Ectodermal cell (in vitro differentiated cells): ENCODE data around the gene ANKEF1.

ENCODE experiments used
- H3K27ac ChIP-seq: 2 replicates; pipeline ENCODE4 v1.7.0; 2013; ENCODE audit warnings: mild to moderate bottlenecking, low read depth, low read length; ENCODE audit not compliant: insufficient read depth, poor library complexity, severe bottlenecking
- H3K27me3 ChIP-seq: 2 replicates; pipeline ENCODE4 v1.7.0; 2013; ENCODE audit warnings: mild to moderate bottlenecking, low read length; ENCODE audit not compliant: insufficient read depth, control insufficient read depth, poor library complexity, severe bottlenecking
- H3K36me3 ChIP-seq: one replicate; pipeline ENCODE4 v1.7.0; 2013; ENCODE audit warnings: low read length; ENCODE audit not compliant: control insufficient read depth, insufficient read depth
- H3K4me1 ChIP-seq: one replicate; pipeline ENCODE4 v1.7.0; 2013; ENCODE audit warnings: low read length; ENCODE audit not compliant: control insufficient read depth, insufficient read depth
- H3K4me3 ChIP-seq: 2 replicates; pipeline ENCODE4 v1.7.0; 2013; ENCODE audit warnings: low read depth, low read length, control low read depth; ENCODE audit not compliant: insufficient read depth
- H3K9me3 ChIP-seq: 2 replicates; pipeline ENCODE4 v1.7.0; 2013; ENCODE audit warnings: mild to moderate bottlenecking, low read length, moderate library complexity; ENCODE audit not compliant: control insufficient read depth
- WGBS, 2 experiments: methylation state at CpG; one replicate each; pipeline ENCODE4 v1.1.7; 2013; ENCODE audit warnings: missing lambda C conversion rate in 2 of 2; 5-methylcytosine and 5-hydroxymethylcytosine counted together

Gene ANKEF1

GRCh38 chr20:10061641-10062040 lies 26.9 kb downstream of the ANKEF1 start:
- H3K27ac ChIP-seq = no peak overlapping the region
- no peaks in the 10 kb centered on the region for H3K9me3 ChIP-seq
- H3K4me3 ChIP-seq = no peak overlapping the region
- WGBS, 2 experiments = 89 to 91% methylated on average over 2 of the region's 2 CpGs
- no peaks in the 10 kb centered on the region for H3K36me3 ChIP-seq
- H3K4me1 ChIP-seq = no peaks in the 10 kb centered on the region
- H3K27me3 ChIP-seq = no peaks in the 10 kb centered on the region

- Histone ChIP-seq H3K4me3 (no peak overlapping the region), H3K9me3 (no peaks in the 10 kb centered on the region), H3K27ac (no peak overlapping the region), H3K4me1 (no peaks in the 10 kb centered on the region), H3K36me3 (no peaks in the 10 kb centered on the region), H3K27me3 (no peaks in the 10 kb centered on the region)
- 72 to 74% methylated on average over 2 of the region's 2 CpGs for WGBS, 2 experiments
These were observed 28.7 kb downstream of the ANKEF1 start for GRCh38 chr20:10063482-10063881.

- H3K9me3 ChIP-seq = no peaks in the 10 kb centered on the region
- WGBS, 2 experiments = 86 to 87% methylated on average over 1 of the region's 1 CpG
- H3K4me1 ChIP-seq = no peaks in the 10 kb centered on the region
- H3K27ac ChIP-seq = no peak overlapping the region
- H3K4me3 ChIP-seq = no peak overlapping the region
- H3K36me3 ChIP-seq = no peaks in the 10 kb centered on the region
- H3K27me3 ChIP-seq = no peaks in the 10 kb centered on the region
These were observed 29.8 kb downstream of the ANKEF1 start for GRCh38 chr20:10064611-10065010.

GRCh38 chr20:10065154-10065833 lies 30.5 kb downstream of the ANKEF1 start:
- 91 to 97% methylated on average over 3 of the region's 3 CpGs for whole genome bisulfite sequencing, 2 experiments
- H3K9me3 ChIP-seq = no peaks in the 10 kb centered on the region
- no peaks in the 10 kb centered on the region for H3K27me3 ChIP-seq
- no peak overlapping the region for H3K4me3 ChIP-seq
- no peaks in the 10 kb centered on the region for H3K4me1 ChIP-seq
- H3K27ac ChIP-seq = no peak overlapping the region
- H3K36me3 ChIP-seq = no peaks in the 10 kb centered on the region

GRCh38 chr20:10067321-10067720 lies 32.5 kb downstream of the ANKEF1 start:
- Histone ChIP-seq H3K36me3 (no peaks in the 10 kb centered on the region), H3K4me3 (no peak overlapping the region), H3K27ac (no peak overlapping the region), H3K9me3 (no peaks in the 10 kb centered on the region), H3K4me1 (no peaks in the 10 kb centered on the region), H3K27me3 (no peaks in the 10 kb centered on the region)
- 91 to 93% methylated on average over 2 of the region's 2 CpGs for WGBS, 2 experiments

- Histone ChIP-seq H3K36me3 (no peaks in the 10 kb centered on the region), H3K4me1 (no peaks in the 10 kb centered on the region), H3K27ac (no peak overlapping the region), H3K4me3 (no peak overlapping the region), H3K9me3 (no peaks in the 10 kb centered on the region), H3K27me3 (no peaks in the 10 kb centered on the region)
- 79 to 81% methylated on average over 2 of the region's 2 CpGs for WGBS, 2 experiments
These were observed 39.7 kb downstream of the ANKEF1 start for GRCh38 chr20:10074513-10074912.

GRCh38 chr20:10075606-10076005 lies 40.8 kb downstream of the ANKEF1 start:
- H3K9me3 ChIP-seq = no peaks in the 10 kb centered on the region
- no peak overlapping the region for H3K27ac ChIP-seq
- WGBS, 2 experiments = 92 to 93% methylated on average over 2 of the region's 2 CpGs
- H3K27me3 ChIP-seq = no peaks in the 10 kb centered on the region
- no peaks in the 10 kb centered on the region for H3K36me3 ChIP-seq
- no peaks in the 10 kb centered on the region for H3K4me1 ChIP-seq
- H3K4me3 ChIP-seq = no peak overlapping the region

GRCh38 chr20:10076126-10077080 lies 41.6 kb downstream of the ANKEF1 start:
- no peaks in the 10 kb centered on the region for H3K27me3 ChIP-seq

GRCh38 chr20:10077081-10077471 lies 42.3 kb downstream of the ANKEF1 start:
- Histone ChIP-seq H3K9me3 (no peaks in the 10 kb centered on the region), H3K36me3 (no peaks in the 10 kb centered on the region), H3K4me3 (no peak overlapping the region), H3K27me3 (no peaks in the 10 kb centered on the region), H3K27ac (no peak overlapping the region), H3K4me1 (no peaks in the 10 kb centered on the region)
- WGBS, 2 experiments = 40 to 43% methylated on average over 4 of the region's 4 CpGs

More at GRCh38 chr20:10076126-10077080, 41.6 kb downstream of the ANKEF1 start:
- Histone ChIP-seq H3K36me3 (no peaks in the 10 kb centered on the region), H3K4me1 (no peaks in the 10 kb centered on the region), H3K27ac (no peak overlapping the region), H3K4me3 (no peak overlapping the region), H3K9me3 (no peaks in the 10 kb centered on the region)
- 87 to 96% methylated on average over 4 to 5 of the region's 5 CpGs for WGBS, 2 experiments

GRCh38 chr20:10077886-10078285 lies 43.1 kb downstream of the ANKEF1 start:
- no peak overlapping the region for H3K4me3 ChIP-seq
- no peaks in the 10 kb centered on the region for H3K9me3 ChIP-seq
- no peaks in the 10 kb centered on the region for H3K27me3 ChIP-seq
- H3K4me1 ChIP-seq = no peaks in the 10 kb centered on the region
- H3K27ac ChIP-seq = no peak overlapping the region
- WGBS, 2 experiments = 80 to 89% methylated on average over 2 of the region's 2 CpGs
- H3K36me3 ChIP-seq = no peaks in the 10 kb centered on the region
